ENCODE results near the gene EFCAB8.

Gene EFCAB8

DNA sequence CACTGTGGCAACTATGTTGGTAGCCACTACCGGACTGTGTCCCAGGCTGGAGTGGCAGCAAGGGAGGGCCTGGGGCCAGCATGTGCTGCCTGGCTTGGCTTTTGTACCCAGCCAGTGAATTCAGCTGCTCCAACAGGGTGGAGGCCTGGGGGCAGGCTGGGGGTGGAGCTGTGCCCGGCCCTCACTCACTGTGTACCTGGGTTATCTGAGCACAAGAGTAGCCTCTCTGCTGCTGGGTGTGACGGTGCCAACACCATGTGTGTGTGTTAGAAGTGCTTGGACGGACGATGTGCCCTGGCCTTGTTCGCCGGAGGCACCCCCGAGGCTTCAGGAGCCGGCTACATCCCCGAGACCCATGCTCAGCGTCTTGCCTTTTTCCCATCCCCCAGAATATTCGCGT, 49.2 kb downstream of the EFCAB8 start:
- DNase-seq (ENCODE audit: low spot score), result no peak
- POLR2A ChIA-PET (ENCODE audit: low non-redundant PET), result no interaction called here
- CTCF ChIA-PET, result no interaction called here
- TF ChIP-seq, protein P1, sequence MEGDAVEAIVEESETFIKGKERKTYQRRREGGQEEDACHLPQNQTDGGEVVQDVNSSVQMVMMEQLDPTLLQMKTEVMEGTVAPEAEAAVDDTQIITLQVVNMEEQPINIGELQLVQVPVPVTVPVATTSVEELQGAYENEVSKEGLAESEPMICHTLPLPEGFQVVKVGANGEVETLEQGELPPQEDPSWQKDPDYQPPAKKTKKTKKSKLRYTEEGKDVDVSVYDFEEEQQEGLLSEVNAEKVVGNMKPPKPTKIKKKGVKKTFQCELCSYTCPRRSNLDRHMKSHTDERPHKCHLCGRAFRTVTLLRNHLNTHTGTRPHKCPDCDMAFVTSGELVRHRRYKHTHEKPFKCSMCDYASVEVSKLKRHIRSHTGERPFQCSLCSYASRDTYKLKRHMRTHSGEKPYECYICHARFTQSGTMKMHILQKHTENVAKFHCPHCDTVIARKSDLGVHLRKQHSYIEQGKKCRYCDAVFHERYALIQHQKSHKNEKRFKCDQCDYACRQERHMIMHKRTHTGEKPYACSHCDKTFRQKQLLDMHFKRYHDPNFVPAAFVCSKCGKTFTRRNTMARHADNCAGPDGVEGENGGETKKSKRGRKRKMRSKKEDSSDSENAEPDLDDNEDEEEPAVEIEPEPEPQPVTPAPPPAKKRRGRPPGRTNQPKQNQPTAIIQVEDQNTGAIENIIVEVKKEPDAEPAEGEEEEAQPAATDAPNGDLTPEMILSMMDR (conservative IDR thresholded peaks at IDR 0.05; ENCODE audit: low read depth), result no peak
- no peak overlapping the region for H3K27ac ChIP-seq

DNA sequence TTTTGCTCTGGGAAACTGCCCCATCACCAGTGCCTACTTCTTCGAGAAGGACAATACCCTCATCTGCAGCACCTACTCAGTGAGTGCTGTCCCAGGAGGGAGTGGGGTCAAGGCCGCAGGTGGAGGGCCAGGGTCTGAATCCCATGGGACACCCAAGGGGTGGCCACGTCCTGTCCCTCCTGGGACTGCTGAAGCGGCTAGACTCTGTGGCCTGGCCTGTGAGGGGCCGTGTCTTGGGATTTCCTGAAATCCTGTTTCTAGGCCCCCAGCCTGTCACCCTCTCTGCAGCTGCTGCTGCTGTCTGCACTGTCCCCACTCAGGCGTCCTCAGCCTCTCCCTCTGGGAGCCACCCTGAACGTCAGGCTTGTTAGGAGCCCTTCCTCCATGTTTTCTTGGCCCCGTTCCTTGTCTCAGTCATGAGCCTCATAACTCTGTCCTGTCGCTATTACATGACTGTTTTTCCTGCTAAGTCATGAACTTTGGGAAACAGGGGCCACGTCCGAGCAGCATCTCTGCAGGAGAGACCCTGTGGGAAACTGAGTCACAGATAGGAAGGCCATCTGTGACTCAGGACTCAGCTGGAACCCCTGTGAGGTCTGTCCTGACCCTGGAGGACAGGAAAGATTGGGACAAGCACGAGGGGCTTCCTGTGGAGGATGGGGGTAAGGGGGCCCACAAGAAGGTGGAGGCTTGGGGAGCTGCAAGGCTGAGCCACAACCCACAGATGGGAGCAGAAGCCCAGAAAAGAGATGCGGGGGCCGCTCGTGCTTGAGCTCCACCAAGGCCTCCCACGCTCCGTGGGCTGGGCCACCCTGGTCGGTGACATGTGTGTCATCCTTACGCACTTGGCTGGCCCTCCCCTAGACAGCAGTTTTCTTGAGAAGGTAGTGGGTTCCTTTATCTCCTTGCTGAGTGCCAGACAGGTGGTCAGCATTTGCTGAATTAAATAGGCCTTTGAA, 49.9 kb downstream of the EFCAB8 start:
- ChIA-PET CTCF (interaction anchor here (0.7 kb wide), 1 partner anchor 1077 kb away, joined by 6 read pairs; no protein-coding TSS in a partner anchor), POLR2A (ENCODE audit: low non-redundant PET) (no interaction called here)
- TF ChIP-seq, protein P1 (conservative IDR thresholded peaks at IDR 0.05; ENCODE audit: low read depth), result no peak
- H3K27ac ChIP-seq, result no peak overlapping the region
- no peak for DNase-seq (ENCODE audit: low spot score)

DNA sequence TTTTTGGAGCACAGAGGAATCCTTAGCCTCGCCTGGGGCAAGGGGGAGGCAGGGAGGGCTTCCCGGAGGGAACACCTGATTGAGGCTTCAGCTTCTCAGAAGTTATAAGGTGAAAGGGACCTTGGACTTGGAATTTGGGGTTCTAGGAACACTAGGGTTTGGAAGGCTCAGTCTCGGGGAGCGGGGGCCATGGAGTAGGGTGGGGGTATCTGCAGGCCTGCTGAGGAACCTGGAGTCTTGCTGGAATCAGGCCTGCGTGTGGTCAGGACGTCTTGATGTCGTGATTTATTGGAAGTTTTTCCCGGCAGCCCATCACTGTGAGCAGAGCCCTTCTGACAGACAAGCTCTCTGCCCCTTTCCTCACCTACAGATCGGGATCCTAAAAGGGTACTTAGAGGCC, 50.7 kb downstream of the EFCAB8 start:
- ChIA-PET POLR2A (ENCODE audit: low non-redundant PET) (no interaction called here), CTCF (interaction anchor here (0.6 to 0.7 kb wide), 2 partner anchors 187 to 1078 kb away, joined by 3 to 6 read pairs; no protein-coding TSS in a partner anchor)
- H3K27ac ChIP-seq, result no peak overlapping the region
- TF ChIP-seq, protein P1 (conservative IDR thresholded peaks at IDR 0.05; ENCODE audit: low read depth), result no peak
- no peak for DNase-seq (ENCODE audit: low spot score)

DNA sequence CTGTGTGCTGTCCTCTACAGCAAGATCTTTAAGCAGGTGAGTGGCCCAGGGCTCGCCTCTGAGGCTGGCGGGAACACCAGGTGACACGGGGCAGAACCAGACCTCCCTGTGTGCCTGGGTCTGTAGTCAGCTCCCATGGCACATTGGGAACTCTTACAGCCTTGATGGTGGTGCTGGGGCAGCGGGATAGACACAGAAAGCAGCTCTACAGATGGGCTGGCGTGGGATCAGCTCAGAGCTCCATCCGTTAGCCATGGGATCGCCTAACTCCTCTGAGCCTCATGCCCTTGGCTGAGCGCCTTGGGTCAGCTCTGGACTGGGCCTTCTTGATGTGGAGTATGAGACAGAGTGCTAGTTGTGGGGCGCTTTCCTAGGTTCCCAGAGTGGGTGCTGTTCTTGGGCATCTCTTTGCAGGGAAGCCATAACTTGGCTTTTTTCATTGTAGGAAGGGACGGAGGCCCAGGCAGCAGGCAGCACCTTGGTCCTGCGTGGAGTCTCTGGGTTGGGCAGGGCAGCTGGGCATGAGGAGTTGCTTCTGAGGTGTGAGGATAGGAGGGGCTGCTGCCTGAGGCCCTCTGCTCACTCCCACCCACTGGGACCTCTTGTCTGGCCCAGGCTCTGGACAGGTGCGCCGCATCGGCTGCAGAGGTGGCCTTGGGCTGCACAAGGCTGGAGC, 51.3 kb downstream of the EFCAB8 start:
- DNase-seq (ENCODE audit: low spot score), result no peak
- POLR2A ChIA-PET (ENCODE audit: low non-redundant PET), result no interaction called here
- TF ChIP-seq, protein P1 (conservative IDR thresholded peaks at IDR 0.05; ENCODE audit: low read depth), result no peak
- CTCF ChIA-PET, result interaction anchor here (0.6 to 0.7 kb wide), 3 partner anchors 127 to 1079 kb away, joined by 3 to 6 read pairs (median 6); no protein-coding TSS in a partner anchor
- H3K27ac ChIP-seq, result no peak overlapping the region

DNA sequence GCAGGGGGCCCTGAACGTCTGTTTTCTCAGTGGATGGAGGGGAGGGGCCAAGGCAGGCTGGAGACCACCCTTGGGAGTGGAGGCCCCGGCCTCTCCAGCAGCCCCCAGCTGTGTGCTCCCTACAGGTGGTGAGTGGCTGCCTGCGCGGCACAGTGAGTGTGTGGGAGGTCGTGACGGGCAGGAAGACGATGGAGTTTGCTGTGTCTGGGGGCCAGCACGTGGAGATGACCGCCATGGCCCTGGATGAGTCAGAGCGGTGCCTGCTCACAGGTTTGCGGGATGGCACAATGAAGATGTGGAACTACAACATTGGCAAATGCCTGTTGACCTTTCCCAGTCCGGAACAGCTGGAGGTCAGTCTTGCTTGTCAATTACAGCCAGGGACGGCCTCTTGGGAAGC, 52.6 kb downstream of the EFCAB8 start:
- no peak overlapping the region for H3K27ac ChIP-seq
- DNase-seq (ENCODE audit: low spot score), result no peak
- CTCF ChIA-PET, result no interaction called here
- POLR2A ChIA-PET (ENCODE audit: low non-redundant PET), result no interaction called here
- TF ChIP-seq, protein P1 (conservative IDR thresholded peaks at IDR 0.05; ENCODE audit: low read depth), result no peak

DNA sequence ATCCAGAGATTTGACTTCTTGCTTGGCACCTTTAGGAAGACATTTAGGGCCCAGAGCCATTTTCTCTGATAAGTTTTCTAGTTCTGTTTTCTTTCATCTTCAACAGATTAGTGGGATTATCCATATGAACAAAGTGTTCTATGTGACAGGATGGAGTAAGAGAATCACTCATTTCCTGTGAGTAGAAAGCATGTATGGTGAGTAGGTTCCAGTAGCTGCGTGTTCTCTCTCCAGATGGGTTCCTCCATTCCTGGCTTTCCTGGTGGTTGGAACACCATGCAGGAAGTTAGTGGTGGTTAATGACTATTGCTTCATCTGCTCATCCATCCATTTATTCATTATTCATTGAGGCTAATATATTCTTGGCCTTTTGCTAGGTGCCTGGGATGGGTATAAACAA, 54.0 kb downstream of the EFCAB8 start:
- TF ChIP-seq, protein P1 (conservative IDR thresholded peaks at IDR 0.05; ENCODE audit: low read depth), result no peak
- no peak overlapping the region for H3K27ac ChIP-seq
- CTCF ChIA-PET, result interaction anchor here (0.6 kb wide), 1 partner anchor 20 kb away, joined by 3 read pairs; no protein-coding TSS in a partner anchor
- POLR2A ChIA-PET (ENCODE audit: low non-redundant PET), result no interaction called here
- DNase-seq (ENCODE audit: low spot score), result no peak
